T-helper 17 cell (primary cell): Measurements from ENCODE around the gene SSBP4. TPM values are rescaled to one million over a fixed set of nuclear protein-coding genes. Genes with fewer than 3 reads are reported as not detected.
A peak's percentile ranks its signal among the peaks of the same experiment; 100 is the strongest.

Experiments
- ATAC-seq: fragments of 150-1000 bp; cut with Tn5 transposase; 2 replicates; pipeline ENCODE4 v1.10.0; 2021; ENCODE audit warnings: mild to moderate bottlenecking, moderate library complexity
- DNase-seq, 3 donors: peaks; one replicate each; pipeline versions ENCODE4 v3.0.0 to v3.0.0-alpha.2; 2020 to 2021
- H3K9me3 ChIP-seq: one replicate; pipeline ENCODE4 v1.7.0; 2013; ENCODE audit warnings: low read length, mild to moderate bottlenecking; ENCODE audit not compliant: control insufficient read depth, poor library complexity, severe bottlenecking
- H3K27ac Mint-ChIP-seq: one replicate; pipeline ENCODE4 v1.8.0; 2022; ENCODE audit warnings: mild to moderate bottlenecking, moderate library complexity, mixed read lengths
- H3K27me3 Mint-ChIP-seq: one replicate; pipeline ENCODE4 v1.8.0; 2022; ENCODE audit warnings: mixed read lengths
- H3K36me3 Mint-ChIP-seq: one replicate; pipeline ENCODE4 v1.8.0; 2022; ENCODE audit warnings: low read depth, mixed read lengths
- H3K4me1 Mint-ChIP-seq: one replicate; pipeline ENCODE4 v1.8.0; 2022; ENCODE audit warnings: mild to moderate bottlenecking, mixed read lengths
- H3K4me3 Mint-ChIP-seq: one replicate; pipeline ENCODE4 v1.8.0; 2022; ENCODE audit warnings: mild to moderate bottlenecking, moderate library complexity, mixed read lengths
- total RNA-seq, 4 donors: library from RNA in 2 of 4; stranded (reverse) in 2 of 4; gene quantifications; one replicate each; pipeline ENCODE4 v1.2.3 and lab custom pipeline; 2022 to 2026

SSBP4 gene
- total RNA-seq, 2 donors from 2014 or later: 112 to 113 TPM

GRCh38 chr19:18435178-18435841, 16.1 kb downstream of the SSBP4 start:
- no peaks in the 10 kb centered on the region for H3K9me3 ChIP-seq
- no peak for DNase-seq
- no peak for ATAC-seq
- Mint-ChIP-seq H3K4me3 (peak overlapping the region; percentile 85), H3K27ac (peak overlapping the region; percentile 67), H3K27me3 (no peaks in the 10 kb centered on the region), H3K4me1 (peaks cover 13% of the 10 kb centered on the region), H3K36me3 (no peaks in the 10 kb centered on the region)

- H3K4me1 Mint-ChIP-seq: peaks cover 17% of the 10 kb centered on the region
- no peaks in the 10 kb centered on the region for H3K36me3 Mint-ChIP-seq
- H3K27me3 Mint-ChIP-seq: no peaks in the 10 kb centered on the region
- peak overlapping the region; percentile 79 for H3K4me3 Mint-ChIP-seq
- H3K27ac Mint-ChIP-seq: no peak overlapping the region
- ATAC-seq (no peak), DNase-seq (no peak)
- H3K9me3 ChIP-seq: no peaks in the 10 kb centered on the region
These were observed 16.9 kb downstream of the SSBP4 start for GRCh38 chr19:18435842-18436670.

- Mint-ChIP-seq H3K4me1 (peaks cover 20% of the 10 kb centered on the region), H3K4me3 (peak overlapping the region; percentile 84), H3K27me3 (no peaks in the 10 kb centered on the region), H3K27ac (no peak overlapping the region), H3K36me3 (no peaks in the 10 kb centered on the region)
- peak; percentile 55 for ATAC-seq
- DNase-seq: peak; percentile 51 to 75 (median 65)
- H3K9me3 ChIP-seq: no peaks in the 10 kb centered on the region
These were observed 17.7 kb downstream of the SSBP4 start for GRCh38 chr19:18436671-18437490.

DNA sequence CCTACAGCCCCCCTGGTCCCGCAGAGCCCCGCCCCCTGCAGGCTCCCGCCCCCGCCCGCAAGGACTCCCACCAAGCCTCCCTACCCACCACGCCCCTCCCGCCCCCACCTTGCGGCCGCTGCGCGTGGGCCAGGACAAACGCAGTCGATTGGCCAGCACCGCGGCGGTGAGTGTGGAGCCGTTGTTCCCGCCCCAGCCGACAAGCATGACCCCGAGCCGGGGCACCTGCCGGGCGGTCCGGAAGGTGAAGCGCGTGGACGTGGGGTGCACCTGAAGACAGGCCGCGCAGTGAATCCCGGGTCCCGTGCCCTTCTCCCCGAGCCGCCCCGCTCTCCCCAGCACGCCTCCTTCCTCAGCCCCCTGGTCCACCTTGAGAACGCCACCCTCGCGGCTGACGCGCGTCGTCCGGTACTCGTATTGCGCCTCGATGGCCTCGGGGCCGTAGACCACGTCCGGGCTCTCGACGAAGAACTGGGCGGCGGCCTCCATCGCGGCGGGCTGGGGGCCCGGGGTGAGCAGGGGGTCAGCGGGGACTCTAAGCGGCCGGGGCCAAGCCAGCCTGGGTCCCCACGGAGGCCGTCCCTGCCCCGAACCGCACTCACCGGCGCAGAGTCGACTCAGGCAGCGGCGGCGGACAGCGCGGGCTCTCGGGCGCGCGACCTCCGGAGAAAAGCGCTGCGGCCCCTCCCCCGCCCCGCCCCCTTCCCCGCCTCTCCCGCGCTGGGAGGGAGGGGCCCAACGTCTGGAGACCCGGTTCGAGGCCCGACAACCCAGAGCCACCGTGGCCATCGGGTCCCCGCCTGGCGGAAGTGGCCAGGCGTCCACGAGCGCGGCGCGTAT, 18.5 kb downstream of the SSBP4 start, which contains the start of gene ISYNA1:
Gene ISYNA1 (minus strand): TSS at position 643 of the 840 bp plus-strand sequence. CDS start 154 bp downstream, at position 489.
- H3K4me1 Mint-ChIP-seq: peaks cover 19% of the 10 kb centered on the region
- no peaks in the 10 kb centered on the region for H3K9me3 ChIP-seq
- ATAC-seq: peak; percentile 8
- peak within 1 kb of the TSS; percentile 84 for H3K4me3 Mint-ChIP-seq
- peak within 1 kb of the TSS; percentile 84 for H3K27ac Mint-ChIP-seq
- no peaks in the 10 kb centered on the region for H3K27me3 Mint-ChIP-seq
- H3K36me3 Mint-ChIP-seq: no peaks in the 10 kb centered on the region
- peak in 2 of 3 donors; percentile 51 to 60 for DNase-seq

DNA sequence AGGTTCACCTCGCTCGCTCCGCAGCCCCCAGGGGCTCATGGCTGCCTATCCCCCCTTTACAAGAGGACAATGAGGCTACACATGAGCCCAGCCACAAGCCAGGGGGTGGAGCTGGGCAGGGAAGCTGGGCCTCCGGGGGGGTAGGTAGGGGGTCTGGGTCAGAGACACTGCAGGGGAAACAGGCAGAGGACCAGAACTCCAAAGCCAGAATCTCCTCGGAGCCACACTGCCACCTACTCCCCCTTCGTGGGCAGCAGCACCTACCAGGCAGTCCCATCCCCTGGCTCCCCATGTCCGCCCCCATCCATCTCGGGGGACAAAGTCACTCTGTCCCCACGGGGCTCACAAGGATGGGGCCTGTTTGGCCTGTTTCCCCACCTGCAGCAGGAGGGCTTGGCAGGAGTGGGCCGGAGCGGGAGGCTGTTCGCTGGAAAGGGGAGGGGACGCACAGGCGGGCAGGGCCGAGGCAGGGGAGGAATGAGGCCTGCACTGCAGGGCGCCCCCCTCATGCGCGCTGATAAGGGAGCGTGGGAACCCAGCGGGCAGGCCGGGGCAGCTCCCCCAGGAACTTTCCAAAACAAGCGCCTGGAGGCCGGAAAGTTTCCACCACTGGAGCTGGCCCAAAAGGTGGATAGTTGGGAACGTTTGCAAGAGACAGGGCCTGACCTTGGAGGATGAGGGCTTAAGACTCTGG, 19.3 kb downstream of the SSBP4 start:
- H3K27me3 Mint-ChIP-seq: no peaks in the 10 kb centered on the region
- H3K9me3 ChIP-seq: no peaks in the 10 kb centered on the region
- H3K4me1 Mint-ChIP-seq: peaks cover 19% of the 10 kb centered on the region
- no peaks in the 10 kb centered on the region for H3K36me3 Mint-ChIP-seq
- H3K4me3 Mint-ChIP-seq: peak overlapping the region; percentile 84
- ATAC-seq: peak; percentile 1
- peak overlapping the region; percentile 84 for H3K27ac Mint-ChIP-seq
- no peak for DNase-seq

DNA sequence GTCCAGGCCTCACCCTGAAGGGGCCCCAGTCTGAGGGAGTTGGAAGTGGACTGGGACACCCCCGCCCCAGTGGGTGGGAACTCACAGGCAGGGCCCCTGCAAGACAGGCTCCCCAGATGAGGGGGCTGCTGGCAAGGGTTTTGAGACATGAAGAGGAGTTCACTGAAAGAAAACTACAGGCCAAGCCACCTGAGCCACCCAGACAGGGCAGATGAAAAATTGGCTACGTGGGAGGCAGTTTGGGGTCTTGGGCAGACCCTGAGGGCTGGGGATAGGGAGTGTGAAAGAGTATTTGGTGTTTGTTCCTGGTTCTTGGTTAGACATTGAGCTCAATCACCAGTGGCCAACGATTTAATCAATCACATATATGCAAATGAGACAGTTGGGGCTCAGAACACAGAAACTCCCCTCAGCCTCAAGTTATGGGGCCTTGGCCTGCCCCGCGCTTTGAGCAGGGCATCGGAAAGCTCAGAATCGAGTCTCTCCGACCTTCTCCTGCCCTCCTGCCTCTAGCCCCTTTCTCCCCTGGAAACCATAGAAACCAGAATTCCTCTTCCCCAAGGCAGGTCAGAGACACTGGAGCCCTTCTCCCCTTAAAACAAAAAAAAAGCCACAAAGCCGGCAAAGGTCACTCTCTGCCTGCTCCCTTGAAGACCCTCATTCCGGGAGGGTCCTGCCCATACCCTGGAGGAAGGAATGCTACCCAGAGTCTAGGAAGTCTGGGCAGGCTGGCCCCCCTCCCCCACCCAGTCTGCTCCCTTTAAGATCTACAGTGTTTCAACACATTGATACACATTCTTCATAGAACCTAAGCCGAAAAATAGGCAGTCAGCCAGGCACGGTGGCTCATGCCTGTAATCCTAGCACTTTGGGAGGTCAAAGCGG, 20.1 kb downstream of the SSBP4 start:
- no peak for ATAC-seq
- Mint-ChIP-seq H3K36me3 (no peaks in the 10 kb centered on the region), H3K4me1 (peaks cover 16% of the 10 kb centered on the region), H3K27me3 (no peaks in the 10 kb centered on the region), H3K4me3 (peak overlapping the region; percentile 25), H3K27ac (peak overlapping the region; percentile 84)
- no peaks in the 10 kb centered on the region for H3K9me3 ChIP-seq
- DNase-seq: no peak

DNA sequence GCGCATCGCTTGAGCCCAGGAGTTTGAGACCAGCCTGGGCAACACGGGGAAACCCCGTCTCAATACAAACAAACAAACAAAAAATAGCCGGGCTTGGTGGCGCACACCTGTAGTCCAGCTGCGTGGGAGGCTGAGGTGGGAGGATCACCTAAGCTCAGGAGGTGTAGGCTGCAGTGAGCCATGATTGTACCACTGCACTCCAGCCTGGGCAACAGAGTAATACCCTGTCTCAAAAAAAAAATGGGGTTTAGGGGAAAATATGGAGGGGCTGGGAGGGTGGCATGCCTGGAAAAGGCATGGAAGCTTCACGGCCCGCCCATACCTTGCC, 20.7 kb downstream of the SSBP4 start:
- H3K36me3 Mint-ChIP-seq: no peaks in the 10 kb centered on the region
- no peak for ATAC-seq
- H3K4me3 Mint-ChIP-seq: peak overlapping the region; percentile 25
- H3K27ac Mint-ChIP-seq: peak overlapping the region; percentile 84
- no peaks in the 10 kb centered on the region for H3K9me3 ChIP-seq
- peaks cover 12% of the 10 kb centered on the region for H3K4me1 Mint-ChIP-seq
- no peak for DNase-seq
- H3K27me3 Mint-ChIP-seq: no peaks in the 10 kb centered on the region

DNA sequence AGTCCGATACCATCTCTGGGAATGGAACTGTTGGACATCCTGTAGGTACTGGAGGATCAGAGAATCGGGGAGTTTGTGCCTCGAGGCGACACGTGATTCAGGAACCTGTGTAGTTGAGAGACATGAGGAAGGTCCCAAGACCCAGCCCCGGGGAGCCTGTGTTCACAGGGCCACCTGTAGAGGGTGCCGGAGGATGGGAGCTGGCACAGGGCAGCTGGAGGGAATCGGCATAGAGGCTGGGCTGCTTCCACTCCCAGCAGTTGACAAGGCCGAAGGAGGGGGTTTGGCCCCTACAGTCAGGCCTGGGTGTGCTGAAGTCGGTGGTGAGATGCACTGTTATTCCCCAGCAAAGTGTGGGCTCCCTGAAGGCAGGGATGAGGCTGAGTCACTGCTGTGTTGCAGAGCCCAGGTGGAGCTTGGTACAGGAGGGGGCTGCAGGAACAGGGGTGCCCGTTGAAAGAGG, 21.2 kb downstream of the SSBP4 start:
- peak; percentile 36 for ATAC-seq

GRCh38 chr19:18440936-18441803, 22.0 kb downstream of the SSBP4 start:
- peak overlapping the region; percentile 84 for H3K27ac Mint-ChIP-seq
- H3K4me3 Mint-ChIP-seq: peak overlapping the region; percentile 32
- no peaks in the 10 kb centered on the region for H3K9me3 ChIP-seq
- H3K27me3 Mint-ChIP-seq: no peaks in the 10 kb centered on the region
- no peak for DNase-seq
- peaks cover 12% of the 10 kb centered on the region for H3K4me1 Mint-ChIP-seq
- no peaks in the 10 kb centered on the region for H3K36me3 Mint-ChIP-seq
- ATAC-seq: peak; percentile 6

More for the DNA sequence above, 21.2 kb downstream of the SSBP4 start:
- H3K36me3 Mint-ChIP-seq: no peaks in the 10 kb centered on the region
- H3K4me3 Mint-ChIP-seq: peak overlapping the region; percentile 32
- H3K9me3 ChIP-seq: no peaks in the 10 kb centered on the region
- DNase-seq: peak in 1 of 3 donors; percentile 34
- H3K27ac Mint-ChIP-seq: peak overlapping the region; percentile 84
- H3K27me3 Mint-ChIP-seq: no peaks in the 10 kb centered on the region
- H3K4me1 Mint-ChIP-seq: peaks cover 12% of the 10 kb centered on the region

DNA sequence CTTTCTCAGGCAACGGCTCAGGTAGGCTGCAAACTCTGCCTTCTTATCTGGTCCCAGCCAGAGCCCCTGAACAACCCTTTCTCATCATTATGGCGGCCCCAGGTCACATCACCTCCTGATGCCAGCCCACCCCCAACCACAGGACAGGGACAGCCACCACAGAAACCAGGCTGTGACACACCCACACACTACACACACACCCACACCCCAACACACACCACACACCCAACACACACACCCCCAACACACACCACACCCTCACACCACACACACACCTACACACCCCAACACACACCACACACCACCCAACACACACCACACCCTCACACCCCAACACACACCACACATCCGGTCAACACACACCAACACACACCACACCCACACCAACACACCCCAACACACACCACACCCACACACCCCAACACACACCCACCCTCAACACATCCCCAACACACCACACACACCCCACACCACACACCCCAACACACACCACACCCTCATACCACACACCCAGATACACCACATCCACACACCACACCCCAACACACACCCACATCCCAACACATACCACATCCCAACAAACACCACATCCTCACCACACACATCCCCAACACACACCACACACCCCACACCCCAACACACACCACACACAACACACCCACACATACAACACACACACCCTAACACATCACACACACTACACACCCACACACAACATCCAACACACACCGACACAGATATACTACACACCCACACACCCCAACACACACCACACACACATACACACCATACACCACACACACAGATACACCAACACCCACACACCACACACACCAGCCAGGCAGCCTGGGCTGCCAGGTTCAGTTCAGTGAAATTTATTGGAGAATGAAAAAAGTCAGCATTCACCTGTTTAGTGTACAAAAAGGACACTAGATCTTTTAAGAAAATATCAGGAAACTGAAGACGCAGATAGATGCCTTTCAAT, 22.9 kb downstream of the SSBP4 start:
- peak overlapping the region; percentile 12 for H3K4me3 Mint-ChIP-seq

More for the DNA sequence above, 22.9 kb downstream of the SSBP4 start:
- ATAC-seq (peak; percentile 38), DNase-seq (peak in 1 of 3 donors; percentile 38)
- H3K4me1 Mint-ChIP-seq: peaks cover 12% of the 10 kb centered on the region
- H3K36me3 Mint-ChIP-seq: no peaks in the 10 kb centered on the region
- H3K9me3 ChIP-seq: no peaks in the 10 kb centered on the region
- no peaks in the 10 kb centered on the region for H3K27me3 Mint-ChIP-seq
- peak overlapping the region; percentile 0 for H3K27ac Mint-ChIP-seq
